ENCODE measurements around the gene BRD9.

GRCh38 chr5:852018-852417 is 40.6 kb downstream of the BRD9 start:
- TF ChIP-seq CTCF (IDR thresholded peaks at IDR 0.05) (no peak), POLR2A (IDR thresholded peaks at IDR 0.05) (no peak)

Data from right lobe of liver (tissue), 4 donors.